Measurements from ENCODE around the gene DAD1. TPM values are rescaled to one million over a fixed set of nuclear protein-coding genes. Genes with fewer than 3 reads are reported as not detected.

Gene DAD1
- polyA plus RNA-seq, 1 of the 3 experiments (the other 2 are of a cell fraction) = 406 TPM

GRCh38 chr14:22540293-22540692, 48.7 kb downstream of the DAD1 start:
- H3K36me3 ChIP-seq (replicated peaks in 1 of 2; ENCODE audit: control insufficient read depth in 1 of 2, insufficient read depth in 2 of 2, low read length in 1 of 2) = no peaks in the 10 kb centered on the region
- TF ChIP-seq ELF1 (IDR thresholded peaks at IDR 0.05) (no peak), NRF1 (IDR thresholded peaks at IDR 0.05; ENCODE audit: low read depth, low read length) (no peak), GABPA (IDR thresholded peaks at IDR 0.05; ENCODE audit: low read depth) (no peak), EZH2phosphoT487 (IDR thresholded peaks at IDR 0.05; ENCODE audit: borderline replicate concordance, low read depth) (no peak), JUND (IDR thresholded peaks at IDR 0.05) (0 out of 2 replicates have a peak, but pooled peaks have one; percentile 12), MAX (IDR thresholded peaks at IDR 0.05; ENCODE audit: low read depth) (no peak), CHD2 (IDR thresholded peaks at IDR 0.05; ENCODE audit: low read length, partially characterized antibody) (no peak), PBX3 (IDR thresholded peaks at IDR 0.05) (peak; percentile 39; the same call in 1 of the 2 replicates), EP300 (IDR thresholded peaks at IDR 0.05; ENCODE audit: borderline replicate concordance in 1 of 2, low read depth in 1 of 2, low read length in 1 of 2) (no peak), REST (IDR thresholded peaks at IDR 0.05; ENCODE audit: low read depth, low read length) (no peak)
- peaks cover 0 to 47% of the 10 kb centered on the region in 2 experiments for H3K4me1 ChIP-seq (ENCODE audit: control insufficient read depth in 1 of 2, insufficient read depth in 2 of 2, low read depth in 1 of 2, low read length in 1 of 2)
- H3K9me2 ChIP-seq = no peaks in the 10 kb centered on the region
- H3F3A ChIP-seq (replicated peaks; ENCODE audit: insufficient read depth) = peaks cover 5% of the 10 kb centered on the region
- CTCF ChIA-PET = interaction anchor here (0.6 to 3.5 kb wide), 3 partner anchors 16 to 152 kb away, joined by 3 to 34 read pairs (median 3); no protein-coding TSS in a partner anchor
- peak overlapping the region; percentile 41; the same call in 1 of the 2 replicates for H2AFZ ChIP-seq (ENCODE audit: low read depth)
- H3K4me2 ChIP-seq = no peak overlapping the region
- H3K4me3 ChIP-seq (ENCODE audit: low read depth in 2 of 2, low read length in 1 of 2) = no peak overlapping the region
- no peak for DNase-seq
- H3K79me2 ChIP-seq (ENCODE audit: insufficient read depth) = no peaks in the 10 kb centered on the region
- H3K27ac ChIP-seq (ENCODE audit: low read depth in 2 of 2, low read length in 1 of 2) = peak overlapping the region in 1 of 2 experiments; percentile 42; a peak in 1 of 4 replicates
- H3K9me3 ChIP-seq = no peaks in the 10 kb centered on the region
- POLR2A ChIA-PET = no interaction called here
- WGBS (ENCODE audit: low lambda C conversion rate) = 11% methylated on average over 1 of the region's 1 CpG
- H3K27me3 ChIP-seq (ENCODE audit: insufficient read depth) = no peaks in the 10 kb centered on the region
- H3K9ac ChIP-seq = no peak overlapping the region
- H4K20me1 ChIP-seq (ENCODE audit: insufficient read depth) = no peaks in the 10 kb centered on the region

GRCh38 chr14:22539831-22540230, 49.2 kb downstream of the DAD1 start:
- Histone ChIP-seq H3K36me3 (replicated peaks in 1 of 2; ENCODE audit: control insufficient read depth in 1 of 2, insufficient read depth in 2 of 2, low read length in 1 of 2) (no peaks in the 10 kb centered on the region), H3F3A (replicated peaks; ENCODE audit: insufficient read depth) (peaks cover 5% of the 10 kb centered on the region), H3K9ac (no peak overlapping the region), H3K4me2 (no peak overlapping the region), H3K27ac (ENCODE audit: low read depth in 2 of 2, low read length in 1 of 2) (peak overlapping the region in 1 of 2 experiments; percentile 42; a peak in 1 of 4 replicates), H4K20me1 (ENCODE audit: insufficient read depth) (no peaks in the 10 kb centered on the region), H3K27me3 (ENCODE audit: insufficient read depth) (no peaks in the 10 kb centered on the region), H3K4me3 (ENCODE audit: low read depth in 2 of 2, low read length in 1 of 2) (no peak overlapping the region), H3K9me3 (no peaks in the 10 kb centered on the region), H3K9me2 (no peaks in the 10 kb centered on the region), H3K4me1 (ENCODE audit: control insufficient read depth in 1 of 2, insufficient read depth in 2 of 2, low read depth in 1 of 2, low read length in 1 of 2) (peaks cover 0 to 42% of the 10 kb centered on the region in 2 experiments), H3K79me2 (ENCODE audit: insufficient read depth) (no peaks in the 10 kb centered on the region), H2AFZ (ENCODE audit: low read depth) (peak overlapping the region; percentile 41; the same call in 1 of the 2 replicates)
- POLR2A ChIA-PET = no interaction called here
- TF ChIP-seq RXRA (IDR thresholded peaks at IDR 0.05; ENCODE audit: borderline replicate concordance, low read depth) (no peak), POLR2AphosphoS5 (IDR thresholded peaks at IDR 0.05; ENCODE audit: low read depth, low read length) (no peak), CHD2 (IDR thresholded peaks at IDR 0.05; ENCODE audit: low read length, partially characterized antibody) (no peak), EP300 (IDR thresholded peaks at IDR 0.05; ENCODE audit: borderline replicate concordance in 1 of 2, low read depth in 1 of 2, low read length in 1 of 2) (no peak), FOXJ3 (CRISPR knock-in tag; IDR thresholded peaks at IDR 0.05) (no peak), YY1 (IDR thresholded peaks at IDR 0.05; ENCODE audit: low read depth) (no peak), JUND (IDR thresholded peaks at IDR 0.05) (no peak), USF2 (IDR thresholded peaks at IDR 0.05; ENCODE audit: borderline replicate concordance, low read depth, low read length) (no peak), SIN3A (IDR thresholded peaks at IDR 0.05; ENCODE audit: borderline replicate concordance, low read depth, low read length) (no peak), TAF1 (IDR thresholded peaks at IDR 0.05; ENCODE audit: borderline replicate concordance, low read depth, low read length) (no peak), NFIC (IDR thresholded peaks at IDR 0.05; ENCODE audit: borderline replicate concordance) (no peak), FOSL2 (IDR thresholded peaks at IDR 0.05; ENCODE audit: borderline replicate concordance, low read depth) (no peak), IRF3 (IDR thresholded peaks at IDR 0.05; ENCODE audit: low read depth, low read length) (no peak)
- no peak for DNase-seq
- WGBS (ENCODE audit: low lambda C conversion rate) = 91% methylated on average over 3 of the region's 3 CpGs
- CTCF ChIA-PET = interaction anchor here (0.6 to 3.5 kb wide), 2 partner anchors 17 to 63 kb away, joined by 3 to 34 read pairs; no protein-coding TSS in a partner anchor

Data from SK-N-SH (cell line).